KBM-7 (cell line): ENCODE results near the gene NRG3.
"Not testable (repeated sequence)": the region's sequence is repeated elsewhere in the genome, so short reads cannot be mapped to it uniquely, and the experiment has no call there.

Experiments used
- DNase-seq: peaks from one replicate; pipeline ENCODE4 v3.0.0-alpha.2; 2015
- in situ Hi-C: fragments of 300-500 bp; cut with MboI; formaldehyde crosslinking; loops from 2 replicates; pipeline ENCODE4 v1.14.3; 2020; ENCODE audit warnings: low sequenced_read_pairs, low pct_unique_long_range_greater_than_20kb, mixed read lengths

NRG3 gene

GRCh38 chr10:82668221-82668895 is 793.4 kb downstream of the NRG3 start:
- no peak for DNase-seq
- in situ Hi-C loops, result no loop called here

GRCh38 chr10:82674036-82674435 is 799.0 kb downstream of the NRG3 start:
- no peak for DNase-seq
- in situ Hi-C loops, result no loop called here

- DNase-seq, in situ Hi-C loops: not testable (repeated sequence)
Measured at GRCh38 chr10:82677932-82678331, 802.9 kb downstream of the NRG3 start.

GRCh38 chr10:82678451-82678850 is 803.5 kb downstream of the NRG3 start:
- in situ Hi-C loops, DNase-seq: not testable (repeated sequence)

- no peak for DNase-seq
- in situ Hi-C loops, result no loop called here
Measured at GRCh38 chr10:82680608-82681007, 805.6 kb downstream of the NRG3 start.

- DNase-seq, result no peak
Measured at GRCh38 chr10:82683945-82684344, 809.0 kb downstream of the NRG3 start.

GRCh38 chr10:82685087-82685486 is 810.1 kb downstream of the NRG3 start:
- in situ Hi-C loops, result no loop called here
- DNase-seq, result no peak

More at GRCh38 chr10:82683945-82684344, 809.0 kb downstream of the NRG3 start:
- in situ Hi-C loops, result no loop called here

GRCh38 chr10:82691211-82691610 is 816.2 kb downstream of the NRG3 start:
- in situ Hi-C loops, result no loop called here

GRCh38 chr10:82692458-82692857 is 817.5 kb downstream of the NRG3 start:
- DNase-seq, result no peak
- in situ Hi-C loops, result no loop called here

More at GRCh38 chr10:82691211-82691610, 816.2 kb downstream of the NRG3 start:
- no peak for DNase-seq

GRCh38 chr10:82721831-82722230 is 846.8 kb downstream of the NRG3 start:
- in situ Hi-C loops, result no loop called here

GRCh38 chr10:82722273-82722672 is 847.3 kb downstream of the NRG3 start:
- no peak for DNase-seq
- in situ Hi-C loops, result no loop called here

More at GRCh38 chr10:82721831-82722230, 846.8 kb downstream of the NRG3 start:
- no peak for DNase-seq

- in situ Hi-C loops, result no loop called here
- no peak for DNase-seq
Measured at GRCh38 chr10:82736305-82736704, 861.3 kb downstream of the NRG3 start.

- DNase-seq, result no peak
- in situ Hi-C loops, result no loop called here
Measured at GRCh38 chr10:82737549-82737948, 862.6 kb downstream of the NRG3 start.

GRCh38 chr10:82738592-82738991 is 863.6 kb downstream of the NRG3 start:
- in situ Hi-C loops, result no loop called here
- no peak for DNase-seq

- in situ Hi-C loops, result no loop called here
- no peak for DNase-seq
Measured at GRCh38 chr10:82742478-82742877, 867.5 kb downstream of the NRG3 start.

- in situ Hi-C loops, result no loop called here
- no peak for DNase-seq
Measured at GRCh38 chr10:82742898-82743297, 867.9 kb downstream of the NRG3 start.

- in situ Hi-C loops, result no loop called here
- DNase-seq, result no peak
Measured at GRCh38 chr10:82750538-82750937, 875.5 kb downstream of the NRG3 start.

- in situ Hi-C loops, result no loop called here
- no peak for DNase-seq
Measured at GRCh38 chr10:82757397-82757796, 882.4 kb downstream of the NRG3 start.

- in situ Hi-C loops, result no loop called here
- DNase-seq, result no peak
Measured at GRCh38 chr10:82757901-82758300, 882.9 kb downstream of the NRG3 start.

- in situ Hi-C loops, result no loop called here
- no peak for DNase-seq
Measured at GRCh38 chr10:82759050-82759449, 884.1 kb downstream of the NRG3 start.

- DNase-seq, result no peak
- in situ Hi-C loops, result no loop called here
Measured at GRCh38 chr10:82762641-82763040, 887.6 kb downstream of the NRG3 start.
